ENCODE results near the gene HOXD11. TPM values are rescaled to one million over a fixed set of nuclear protein-coding genes. Genes with fewer than 3 reads are reported as not detected.

The HOXD11 gene
- total RNA-seq, 1 donor from 2014 or later = not detected

DNA sequence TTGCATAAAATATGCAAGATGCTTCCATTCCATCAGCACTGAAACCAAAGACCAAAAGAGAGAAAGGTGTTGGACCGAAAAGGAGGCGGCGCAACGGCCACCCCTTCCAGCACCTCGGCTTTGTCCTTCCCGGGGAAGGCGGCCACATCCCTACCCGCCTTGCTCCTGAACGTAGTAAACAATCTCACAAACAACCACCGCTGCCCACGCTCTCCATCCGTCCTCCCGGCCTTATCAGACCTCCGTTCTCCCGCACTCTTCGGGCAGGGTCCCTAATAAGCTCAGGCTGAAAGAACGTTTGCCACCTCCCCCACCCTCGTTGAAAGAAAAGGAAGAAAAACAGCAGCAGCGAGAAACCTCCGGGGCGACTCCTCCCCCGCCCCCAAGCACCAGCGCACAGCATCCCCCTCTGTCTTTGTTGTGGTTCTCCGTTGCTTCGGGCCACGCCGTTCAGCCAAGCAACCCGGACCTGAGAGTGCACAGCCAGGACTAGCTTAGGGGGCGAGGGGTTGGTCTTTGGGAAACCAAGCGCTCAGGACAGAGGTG, 27.7 kb upstream of the HOXD11 start:
- Mint-ChIP-seq H3K9me3 (ENCODE audit: unreplicated experiment) (peaks cover 31% of the 10 kb centered on the region), H3K27me3 (ENCODE audit: unreplicated experiment) (peaks cover 37% of the 10 kb centered on the region), H3K36me3 (ENCODE audit: unreplicated experiment) (no peaks in the 10 kb centered on the region), H3K27ac (ENCODE audit: unreplicated experiment) (peak overlapping the region; percentile 94), H3K4me1 (ENCODE audit: low read depth, unreplicated experiment) (peaks cover 23% of the 10 kb centered on the region), H3K4me3 (ENCODE audit: unreplicated experiment) (peak overlapping the region; percentile 99)
- DNase-seq = peak; percentile 56
- TF ChIP-seq, protein P1, sequence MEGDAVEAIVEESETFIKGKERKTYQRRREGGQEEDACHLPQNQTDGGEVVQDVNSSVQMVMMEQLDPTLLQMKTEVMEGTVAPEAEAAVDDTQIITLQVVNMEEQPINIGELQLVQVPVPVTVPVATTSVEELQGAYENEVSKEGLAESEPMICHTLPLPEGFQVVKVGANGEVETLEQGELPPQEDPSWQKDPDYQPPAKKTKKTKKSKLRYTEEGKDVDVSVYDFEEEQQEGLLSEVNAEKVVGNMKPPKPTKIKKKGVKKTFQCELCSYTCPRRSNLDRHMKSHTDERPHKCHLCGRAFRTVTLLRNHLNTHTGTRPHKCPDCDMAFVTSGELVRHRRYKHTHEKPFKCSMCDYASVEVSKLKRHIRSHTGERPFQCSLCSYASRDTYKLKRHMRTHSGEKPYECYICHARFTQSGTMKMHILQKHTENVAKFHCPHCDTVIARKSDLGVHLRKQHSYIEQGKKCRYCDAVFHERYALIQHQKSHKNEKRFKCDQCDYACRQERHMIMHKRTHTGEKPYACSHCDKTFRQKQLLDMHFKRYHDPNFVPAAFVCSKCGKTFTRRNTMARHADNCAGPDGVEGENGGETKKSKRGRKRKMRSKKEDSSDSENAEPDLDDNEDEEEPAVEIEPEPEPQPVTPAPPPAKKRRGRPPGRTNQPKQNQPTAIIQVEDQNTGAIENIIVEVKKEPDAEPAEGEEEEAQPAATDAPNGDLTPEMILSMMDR (IDR thresholded peaks at IDR 0.05; ENCODE audit: partially characterized antibody, unreplicated experiment) = no peak

DNA sequence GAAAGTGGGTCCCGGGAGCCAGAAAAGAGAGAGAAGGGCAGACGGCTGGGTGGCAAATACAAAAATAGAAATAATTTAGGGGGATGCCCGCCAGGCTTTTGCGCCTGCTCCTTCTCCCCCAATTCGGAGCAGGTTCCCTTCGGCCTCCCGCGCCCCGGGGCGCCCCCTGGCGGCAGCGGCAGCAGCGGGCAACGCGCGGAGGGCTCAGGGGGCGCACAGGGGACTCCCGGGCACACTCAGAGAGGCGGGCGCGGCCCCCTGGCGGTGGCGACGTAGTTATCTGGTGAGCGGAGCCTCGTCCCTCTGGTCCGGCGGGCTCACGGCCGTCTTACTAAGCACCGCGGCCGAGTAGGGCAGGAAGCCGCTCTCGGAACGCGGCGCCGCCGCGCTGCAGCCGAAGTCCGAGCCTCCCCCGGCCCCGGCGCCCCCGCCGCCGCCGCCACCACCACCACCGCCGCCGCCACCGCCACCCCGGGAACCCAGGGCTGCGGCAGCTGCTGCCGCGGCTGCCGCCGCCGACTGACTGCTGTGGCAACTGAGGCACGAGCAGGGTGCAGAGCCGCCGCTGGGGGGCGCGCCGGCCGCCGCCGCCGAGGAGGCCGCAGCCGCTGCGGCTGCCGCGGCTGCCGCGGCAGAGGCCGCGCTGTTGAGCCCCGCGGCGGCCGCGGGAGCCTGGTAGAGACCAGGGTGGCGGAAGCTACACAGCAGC, 27.1 kb upstream of the HOXD11 start:
- Mint-ChIP-seq H3K27me3 (ENCODE audit: unreplicated experiment) (peaks cover 42% of the 10 kb centered on the region), H3K4me1 (ENCODE audit: low read depth, unreplicated experiment) (peaks cover 25% of the 10 kb centered on the region), H3K4me3 (ENCODE audit: unreplicated experiment) (peak overlapping the region; percentile 99), H3K36me3 (ENCODE audit: unreplicated experiment) (no peaks in the 10 kb centered on the region), H3K9me3 (ENCODE audit: unreplicated experiment) (peaks cover 33% of the 10 kb centered on the region), H3K27ac (ENCODE audit: unreplicated experiment) (no peak overlapping the region)
- TF ChIP-seq, protein P1 (IDR thresholded peaks at IDR 0.05; ENCODE audit: partially characterized antibody, unreplicated experiment) = peak; percentile 99
- peak; percentile 94 for DNase-seq

DNA sequence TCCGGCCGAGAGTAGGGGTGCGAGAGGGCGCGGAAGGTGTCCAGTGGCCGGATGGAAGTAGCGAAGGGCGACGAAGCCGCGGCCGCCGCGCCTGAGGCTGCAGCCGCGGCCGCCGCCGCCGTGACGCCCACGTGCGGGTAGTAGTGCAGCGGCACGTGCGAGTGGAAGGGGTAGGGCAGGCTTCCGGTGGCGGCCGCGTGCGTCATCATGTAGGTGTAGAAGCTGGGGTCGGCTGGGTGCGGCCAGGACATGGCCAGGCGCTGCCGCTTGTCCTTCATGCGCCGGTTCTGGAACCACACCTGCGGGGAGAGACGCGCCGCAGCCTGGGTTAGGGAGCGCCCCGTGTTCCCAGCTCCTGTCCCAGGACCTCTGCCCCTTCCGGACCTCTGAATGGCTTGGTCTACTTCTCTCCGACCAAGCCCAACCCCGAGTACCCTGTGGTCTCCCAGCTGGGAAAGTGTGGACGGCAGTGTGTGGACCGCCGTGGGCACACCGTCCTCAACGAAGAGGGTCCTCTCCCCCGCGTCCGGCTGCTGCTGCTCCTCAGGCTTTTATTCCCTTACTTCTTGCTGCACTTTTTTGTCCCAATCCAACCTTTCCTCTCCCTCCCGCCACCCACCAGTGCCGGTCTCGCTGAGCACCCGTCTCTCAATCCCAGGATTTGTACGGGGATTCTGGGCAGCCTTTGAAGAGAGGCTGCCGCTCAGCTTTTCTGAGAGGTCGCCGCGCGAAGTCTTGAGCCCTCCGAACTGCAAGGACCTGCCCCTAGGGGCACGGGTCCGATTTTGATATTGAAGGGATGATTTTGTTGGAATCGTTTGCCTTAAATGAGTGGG, 26.3 kb upstream of the HOXD11 start:
- TF ChIP-seq, protein P1 (IDR thresholded peaks at IDR 0.05; ENCODE audit: partially characterized antibody, unreplicated experiment) = no peak
- Mint-ChIP-seq H3K4me1 (ENCODE audit: low read depth, unreplicated experiment) (peaks cover 26% of the 10 kb centered on the region), H3K27ac (ENCODE audit: unreplicated experiment) (no peak overlapping the region), H3K9me3 (ENCODE audit: unreplicated experiment) (peaks cover 30% of the 10 kb centered on the region), H3K4me3 (ENCODE audit: unreplicated experiment) (peak overlapping the region; percentile 82), H3K36me3 (ENCODE audit: unreplicated experiment) (no peaks in the 10 kb centered on the region), H3K27me3 (ENCODE audit: unreplicated experiment) (peaks cover 43% of the 10 kb centered on the region)
- peak; percentile 56 for DNase-seq

DNA sequence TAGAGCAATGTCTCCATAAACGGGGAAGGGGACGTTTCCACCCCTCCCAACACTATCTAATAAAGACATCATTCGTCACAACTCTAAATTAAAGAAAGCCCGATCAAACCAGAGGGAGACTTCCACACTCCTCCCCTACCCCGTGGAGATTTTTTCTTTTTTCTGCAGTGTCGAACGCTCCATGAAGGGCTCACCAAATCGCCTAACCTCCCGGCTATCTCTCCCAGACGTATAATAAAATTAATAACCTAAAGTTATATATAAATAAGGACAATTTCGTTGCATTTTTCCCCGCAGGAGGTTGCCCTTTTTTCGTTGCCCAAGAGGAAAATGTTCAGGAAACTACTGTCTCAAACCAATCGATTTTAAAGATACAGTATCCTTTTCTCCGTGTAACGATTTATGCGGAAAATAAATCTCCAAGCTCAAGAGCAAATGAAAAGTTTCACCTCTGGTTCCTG, 25.7 kb upstream of the HOXD11 start:
- Mint-ChIP-seq H3K4me3 (ENCODE audit: unreplicated experiment) (peak overlapping the region; percentile 82), H3K27ac (ENCODE audit: unreplicated experiment) (no peak overlapping the region)
- DNase-seq = no peak

More for the DNA sequence above, 25.7 kb upstream of the HOXD11 start:
- Mint-ChIP-seq H3K27me3 (ENCODE audit: unreplicated experiment) (peaks cover 47% of the 10 kb centered on the region), H3K36me3 (ENCODE audit: unreplicated experiment) (no peaks in the 10 kb centered on the region), H3K4me1 (ENCODE audit: low read depth, unreplicated experiment) (peaks cover 21% of the 10 kb centered on the region), H3K9me3 (ENCODE audit: unreplicated experiment) (peaks cover 29% of the 10 kb centered on the region)
- TF ChIP-seq, protein P1 (IDR thresholded peaks at IDR 0.05; ENCODE audit: partially characterized antibody, unreplicated experiment) = no peak
